Activated naive CD4-positive, alpha-beta T cell treated with Interleukin-2 at 50 U/mL for 16 hours (primary cell): ENCODE data around the gene C4orf36.

ENCODE experiments used
- DNase-seq: peaks from one replicate; pipeline ENCODE4 v3.0.0-alpha.2; 2020

The C4orf36 gene

DNA sequence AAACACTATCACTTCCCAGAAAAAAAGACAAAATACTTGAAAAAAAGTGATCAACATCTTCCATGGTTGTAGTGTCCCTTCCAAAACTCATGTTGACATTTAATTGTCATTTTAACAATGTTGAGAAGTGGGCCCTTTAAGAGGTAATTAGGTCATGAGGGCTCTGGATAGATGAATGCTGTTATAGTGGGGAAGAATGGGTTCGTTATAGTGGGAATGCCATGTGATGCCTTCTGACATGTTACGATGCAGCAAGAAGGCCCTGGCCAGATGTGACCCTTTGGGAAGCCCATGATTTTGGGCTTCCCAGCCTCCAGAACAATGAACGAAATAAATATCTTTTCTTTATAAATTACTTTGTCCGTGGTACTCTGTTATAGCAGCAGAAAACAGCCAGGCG lies 39.0 kb downstream of the C4orf36 start:
- no peak for DNase-seq

DNA sequence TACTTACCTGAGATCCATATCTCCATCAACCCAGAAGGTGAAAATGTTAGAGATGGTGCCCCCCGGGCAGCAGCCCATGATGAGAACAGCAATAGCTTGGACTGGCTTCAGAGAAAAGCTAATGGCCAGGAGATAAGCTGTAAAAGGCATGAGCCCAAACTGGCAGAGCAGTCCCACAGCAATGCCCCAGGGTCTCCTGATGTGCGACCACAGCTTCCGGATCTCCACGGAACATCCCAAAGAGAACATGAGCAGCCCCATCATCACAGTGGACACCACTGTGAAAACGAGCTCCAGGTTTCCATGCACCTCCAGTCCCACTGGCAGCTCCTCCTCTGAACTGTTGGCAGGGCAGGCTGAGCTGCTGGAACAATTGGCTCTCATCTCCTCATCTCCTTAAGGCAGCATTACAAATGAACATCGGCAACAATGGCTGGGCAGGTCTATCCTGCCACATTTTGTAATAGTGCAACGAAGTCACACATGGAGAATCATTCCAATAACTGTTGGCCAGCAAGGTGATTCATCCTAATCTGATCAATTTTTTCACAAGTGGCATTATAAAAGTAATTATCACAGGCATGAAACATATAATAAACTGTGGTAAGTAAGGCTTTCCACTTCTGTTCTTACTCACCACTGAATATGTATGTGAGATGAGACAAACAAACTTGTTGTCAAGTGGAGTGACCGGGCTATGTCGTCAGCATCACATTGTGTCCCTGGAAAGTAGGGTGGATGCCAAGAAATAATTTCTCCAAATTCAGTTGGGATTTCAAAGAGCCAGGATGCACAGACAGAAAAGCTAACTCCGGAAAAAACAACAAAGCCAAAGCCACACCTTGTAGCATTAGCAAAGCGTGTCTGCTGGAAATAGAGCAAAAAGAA lies 43.2 kb downstream of the C4orf36 start, which contains the start of gene SLC10A6:
Gene SLC10A6, minus strand, starts transcription at position 653 of the 888 bp plus-strand sequence. Its CDS starts 269 bp downstream, at position 384.
- no peak for DNase-seq

GRCh38 chr4:86848136-86848535 lies 44.1 kb downstream of the C4orf36 start:
- no peak for DNase-seq

GRCh38 chr4:86847571-86847970 lies 44.7 kb downstream of the C4orf36 start:
- no peak for DNase-seq

GRCh38 chr4:86846921-86847320 lies 45.3 kb downstream of the C4orf36 start:
- no peak for DNase-seq

- no peak for DNase-seq
Observed at GRCh38 chr4:86845593-86845992, 46.6 kb downstream of the C4orf36 start.

GRCh38 chr4:86841309-86841708 lies 50.9 kb downstream of the C4orf36 start:
- no peak for DNase-seq

GRCh38 chr4:86840858-86841257 lies 51.4 kb downstream of the C4orf36 start:
- DNase-seq, result no peak

DNA sequence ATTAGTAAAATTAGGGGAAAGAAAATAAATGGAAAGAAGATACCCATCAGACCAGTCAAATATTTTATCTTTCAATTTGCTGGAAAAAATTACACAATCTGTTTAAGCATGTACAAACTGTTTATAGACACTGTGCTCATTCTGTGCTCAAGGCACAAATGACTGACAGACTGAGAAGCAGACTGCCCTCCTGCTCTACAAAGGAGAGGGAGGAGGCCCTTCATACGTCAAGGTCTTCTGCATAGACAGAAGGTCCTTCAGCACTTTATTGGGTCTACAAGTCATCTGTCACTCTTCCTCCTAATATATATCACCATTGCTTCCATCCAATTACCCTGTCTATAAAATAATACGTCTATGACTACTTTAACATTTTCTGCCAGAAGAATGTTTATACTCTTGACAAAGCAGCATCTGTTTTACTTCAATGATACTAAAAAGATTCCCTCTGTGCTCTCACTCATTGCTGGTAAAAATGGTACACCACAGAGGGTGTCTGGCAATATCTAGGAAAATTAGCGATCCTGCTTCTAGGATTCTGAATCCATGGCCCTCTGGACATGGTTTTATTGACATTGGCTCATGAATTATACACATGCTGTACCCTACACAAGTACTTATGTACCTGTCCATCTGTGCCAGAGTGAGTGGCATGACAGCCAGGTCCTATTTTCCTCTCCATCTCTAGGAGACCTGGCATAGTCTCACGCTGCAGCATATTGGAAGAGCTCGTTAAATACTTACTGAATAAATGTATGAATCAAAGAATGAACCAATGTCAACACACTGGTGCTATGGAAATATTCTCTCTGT lies 54.3 kb downstream of the C4orf36 start:
- no peak for DNase-seq

DNA sequence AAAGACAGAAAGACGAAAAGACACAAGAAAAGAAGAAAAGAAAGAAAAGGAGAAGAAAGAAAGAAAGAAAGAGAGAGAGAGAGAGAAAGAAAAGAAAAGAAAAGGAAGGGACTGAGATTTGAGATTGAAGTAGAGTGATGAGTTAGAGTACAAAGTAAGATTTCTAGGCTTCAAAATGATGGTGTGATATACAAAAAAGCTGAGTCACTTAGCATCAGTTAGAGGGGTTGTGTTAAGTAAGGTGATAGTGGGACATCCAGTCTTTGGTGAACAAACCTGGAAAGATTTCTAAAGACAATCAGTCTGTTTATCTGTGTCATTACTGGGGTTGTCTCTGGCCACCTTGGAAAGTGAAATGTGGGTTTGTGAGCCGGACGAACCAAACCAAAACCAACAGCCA lies 56.5 kb downstream of the C4orf36 start:
- no peak for DNase-seq

DNA sequence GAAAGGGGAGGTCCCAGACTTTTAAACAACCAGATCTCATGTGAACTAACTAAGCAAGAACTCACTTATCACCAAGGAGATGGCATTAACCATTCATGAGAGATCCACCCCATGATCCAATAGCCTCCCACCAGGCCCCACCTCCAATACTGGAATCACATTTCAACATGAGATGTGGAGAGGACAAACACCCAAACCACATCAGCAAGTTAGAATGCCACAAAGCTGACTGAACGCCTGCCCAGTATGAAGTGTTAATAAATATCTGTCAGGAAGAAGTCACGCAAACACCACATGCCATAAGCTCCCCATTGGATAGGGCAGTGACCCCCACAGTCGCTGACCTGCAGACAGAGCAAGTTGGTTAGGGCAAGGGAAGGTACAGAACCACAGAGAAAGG lies 57.3 kb downstream of the C4orf36 start:
- no peak for DNase-seq

DNA sequence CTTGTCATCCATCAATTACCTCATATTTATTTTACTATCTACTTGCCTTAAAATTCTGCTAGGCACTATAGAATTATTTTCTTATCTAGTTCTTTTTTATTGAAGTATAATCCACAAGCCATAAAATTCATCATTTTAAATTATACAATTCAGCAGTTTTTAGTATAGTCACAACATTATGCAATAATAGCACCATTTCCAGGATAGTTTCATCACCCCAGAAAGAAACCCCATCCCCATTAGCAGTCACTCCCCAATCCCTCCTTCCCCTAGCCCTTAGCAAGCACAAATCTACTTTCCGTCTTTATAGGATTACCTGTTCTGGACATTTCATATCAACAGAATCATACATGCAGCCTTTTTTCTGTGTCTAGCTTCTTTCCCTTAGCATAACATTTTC lies 58.6 kb downstream of the C4orf36 start:
- DNase-seq, result no peak

GRCh38 chr4:86831262-86832130 lies 60.7 kb downstream of the C4orf36 start:
- no peak for DNase-seq
